HCT116 (cell line): ENCODE results near the gene LOXL1. TPM values are rescaled to one million over a fixed set of nuclear protein-coding genes. Genes with fewer than 3 reads are reported as not detected.
A peak's percentile ranks its signal among the peaks of the same experiment; 100 is the strongest.

ENCODE experiments used
- ATAC-seq: fragments of 200-7000 bp; cut with Tn5 transposase; 2 replicates; pipeline ENCODE4 v1.9.1; 2020; ENCODE audit warnings: mild to moderate bottlenecking, moderate library complexity
- BruUV-seq: library from RNA; stranded (reverse); fragments of 400-500 nt; replicated peaks from 2 replicates; lab custom pipeline; 2021; lab: Mats Ljungman, UMichigan
- CTCF ChIA-PET: fragments of 300-600 bp; sonication (Branson Sonifier 250); formaldehyde crosslinking; loops from one replicate; lab custom pipeline; 2021; ENCODE audit warnings: antibody characterized with exemption; lab: Charles Lee
- POLR2A ChIA-PET: fragments of 300-600, 350-600 bp; sonication (Branson Sonifier 250); formaldehyde crosslinking; loops from one replicate; lab custom pipeline; 2021; ENCODE audit warnings: antibody characterized with exemption; lab: Charles Lee
- RAD21 ChIA-PET, 2 experiments: fragments of 300-600 bp; sonication (Branson Sonifier 250); formaldehyde crosslinking; loops; one replicate each; lab custom pipeline; 2023; ENCODE audit warnings: low total read pairs in 2 of 2; ENCODE audit not compliant: uncharacterized antibody in 2 of 2, unreplicated experiment in 2 of 2, low non-redundant PET in 1 of 2; lab: Charles Lee
- DNase-seq: peaks from one replicate; pipeline ENCODE4 v3.0.0-alpha.2; 2010; ENCODE audit warnings: low read depth, low spot score
- H2AFZ ChIP-seq: fragments of 200-600 bp; shearing (Covaris generic), sonication (generic); 2 replicates; pipeline ENCODE4 v1.6.1; 2017; ENCODE audit warnings: low read depth, mixed run types, mixed read lengths, antibody characterized with exemption, low read length; ENCODE audit not compliant: poor library complexity, severe bottlenecking
- H3K27ac ChIP-seq: 2 replicates; pipeline ENCODE4 v1.5.1; 2012; ENCODE audit warnings: low read depth, low read length
- H3K27me3 ChIP-seq: fragments of 200-600 bp; sonication (generic); 2 replicates; pipeline ENCODE4 v1.6.1; 2016; ENCODE audit warnings: mixed run types, low read length, mixed read lengths; ENCODE audit not compliant: insufficient read depth
- H3K36me3 ChIP-seq, 2 experiments: fragments of 200-500 bp in 1 of 2; fragments of 200-600 bp in 1 of 2; sonication (Bioruptor generic) in 1 of 2; sonication (generic) in 1 of 2; 2 replicates each; pipeline versions ENCODE4 v1.5.1 to v1.6.1; 2014 to 2016; ENCODE audit warnings: low read length in 2 of 2, inconsistent platforms in 1 of 2, mixed read lengths in 1 of 2, mixed run types in 1 of 2; ENCODE audit not compliant: insufficient read depth in 2 of 2, control insufficient read depth in 1 of 2
- H3K4me1 ChIP-seq, 2 experiments: fragments of 200-600 bp in 1 of 2; sonication (generic) in 1 of 2; 2 replicates each; pipeline versions ENCODE4 v1.5.1 to v1.6.1; 2012 to 2017; ENCODE audit warnings: low read length in 2 of 2, inconsistent platforms in 1 of 2, mild to moderate bottlenecking in 1 of 2, mixed read lengths in 1 of 2, mixed run types in 1 of 2, moderate library complexity in 1 of 2; ENCODE audit not compliant: insufficient read depth in 2 of 2, control insufficient read depth in 1 of 2
- H3K4me2 ChIP-seq: fragments of 200-600 bp; sonication (generic); 2 replicates; pipeline ENCODE4 v1.6.1; 2017; ENCODE audit warnings: mixed run types, low read length, mixed read lengths
- H3K4me3 ChIP-seq, 2 experiments: fragments of 200-600 bp in 1 of 2; sonication (generic) in 1 of 2; replicated peaks in 1 of 2; 2 replicates each; pipeline ENCODE4 v1.5.1; 2011 to 2016; ENCODE audit warnings: low read length in 2 of 2, control low read depth in 1 of 2, low read depth in 1 of 2, mild to moderate bottlenecking in 1 of 2, mixed read lengths in 1 of 2, mixed run types in 1 of 2
- H3K79me2 ChIP-seq: fragments of 200-600 bp; sonication (generic); 2 replicates; pipeline ENCODE4 v1.6.1; 2017; ENCODE audit warnings: mild to moderate bottlenecking, mixed run types, low read length, moderate library complexity, mixed read lengths; ENCODE audit not compliant: insufficient read depth
- H3K9ac ChIP-seq: fragments of 200-600 bp; sonication (generic); 2 replicates; pipeline ENCODE4 v1.6.1; 2016; ENCODE audit warnings: low read length, mixed read lengths
- H3K9me2 ChIP-seq: fragments of 200-600 bp; sonication (generic), shearing (Covaris generic); 2 replicates; pipeline ENCODE4 v1.6.1; 2017; ENCODE audit warnings: mixed run types, mild to moderate bottlenecking, moderate library complexity; ENCODE audit not compliant: insufficient read depth
- H3K9me3 ChIP-seq, 2 experiments: fragments of 200-500 bp in 1 of 2; fragments of 200-600 bp in 1 of 2; sonication (Bioruptor generic) in 1 of 2; sonication (generic) in 1 of 2; 2 replicates each; pipeline ENCODE4 v1.6.1; 2014 to 2017; ENCODE audit warnings: low read length in 2 of 2, mixed read lengths in 2 of 2, inconsistent platforms in 1 of 2, low read depth in 1 of 2, mild to moderate bottlenecking in 1 of 2, mixed run types in 1 of 2, moderate library complexity in 1 of 2; ENCODE audit not compliant: control insufficient read depth in 1 of 2, insufficient read depth in 1 of 2
- H4K20me1 ChIP-seq: fragments of 200-600 bp; sonication (generic), shearing (Covaris generic); 2 replicates; pipeline ENCODE4 v1.6.1; 2017; ENCODE audit warnings: mixed run types, mild to moderate bottlenecking, moderate library complexity; ENCODE audit not compliant: insufficient read depth
- CBX3 ChIP-seq: IDR thresholded peaks from 2 replicates; pipeline ENCODE4 v1.6.1; 2012; ENCODE audit warnings: low read depth
- CEBPB ChIP-seq: IDR thresholded peaks from 2 replicates; pipeline ENCODE4 v1.6.1; 2012; ENCODE audit warnings: low read depth
- CTCF ChIP-seq, 3 experiments: fragments of 200-600 bp in 1 of 3; sonication (generic) in 1 of 3; IDR thresholded peaks in 2 of 3; conservative IDR thresholded peaks in 1 of 3; 2 replicates each; pipeline ENCODE4 v1.5.1; 2012 to 2017; ENCODE audit warnings: low read depth in 2 of 3, low read length in 2 of 3, antibody characterized with exemption in 1 of 3, borderline replicate concordance in 1 of 3, control low read depth in 1 of 3, mild to moderate bottlenecking in 1 of 3, mixed read lengths in 1 of 3, mixed run types in 1 of 3, moderate library complexity in 1 of 3; ENCODE audit not compliant: insufficient read depth in 1 of 3
- EGR1 ChIP-seq: IDR thresholded peaks from 2 replicates; pipeline ENCODE4 v1.6.1; 2012; ENCODE audit warnings: low read depth
- ELF1 ChIP-seq: IDR thresholded peaks from 2 replicates; pipeline ENCODE4 v1.6.1; 2012; ENCODE audit warnings: low read depth, borderline replicate concordance
- EZH2 ChIP-seq: fragments of 200-600 bp; sonication (generic); IDR thresholded peaks from 2 replicates; pipeline ENCODE4 v1.6.1; 2017; ENCODE audit warnings: antibody characterized with exemption, mixed run types
- EZH2phosphoT487 ChIP-seq: fragments of 200-600 bp; IDR thresholded peaks from 2 replicates; pipeline ENCODE4 v1.6.1; 2018; ENCODE audit warnings: antibody characterized with exemption, borderline replicate concordance
- FOSL1 ChIP-seq: IDR thresholded peaks from 2 replicates; pipeline ENCODE4 v1.6.1; 2012; ENCODE audit warnings: low read depth
- JUND ChIP-seq: IDR thresholded peaks from 2 replicates; pipeline ENCODE4 v1.6.1; 2012
- POLR2A ChIP-seq: IDR thresholded peaks from 2 replicates; pipeline ENCODE4 v1.7.0; 2011; ENCODE audit warnings: borderline replicate concordance; ENCODE audit not compliant: insufficient read depth, insufficient read length; ENCODE audit errors: extremely low read depth
- POLR2AphosphoS5 ChIP-seq: IDR thresholded peaks from 2 replicates; pipeline ENCODE4 v1.6.1; 2011; ENCODE audit warnings: mild to moderate bottlenecking, low read depth, low read length, moderate library complexity
- RAD21 ChIP-seq: IDR thresholded peaks from 2 replicates; pipeline ENCODE4 v1.6.1; 2012; ENCODE audit warnings: low read depth, mild to moderate bottlenecking
- SIN3A ChIP-seq: IDR thresholded peaks from 2 replicates; pipeline ENCODE4 v1.6.1; 2012; ENCODE audit warnings: low read depth
- SP1 ChIP-seq: IDR thresholded peaks from 2 replicates; pipeline ENCODE4 v1.6.1; 2012; ENCODE audit warnings: low read depth
- TCF7L2 ChIP-seq: IDR thresholded peaks from 2 replicates; pipeline ENCODE4 v1.7.0; 2011; ENCODE audit warnings: borderline replicate concordance, inconsistent platforms; ENCODE audit not compliant: insufficient read depth, insufficient read length; ENCODE audit errors: extremely low read depth
- YY1 ChIP-seq: IDR thresholded peaks from 2 replicates; pipeline ENCODE4 v1.6.1; 2011; ENCODE audit warnings: low read length, low read depth, moderate library complexity, mild to moderate bottlenecking; ENCODE audit not compliant: insufficient replicate concordance; ENCODE audit errors: extremely low read depth
- ZFX ChIP-seq: fragments of 450-650 bp; IDR thresholded peaks from 2 replicates; pipeline ENCODE4 v1.6.1; 2017
- ZNF274 ChIP-seq: fragments of 200-500 bp; sonication (Bioruptor generic); IDR thresholded peaks from 2 replicates; pipeline ENCODE4 v1.6.1; 2014; ENCODE audit warnings: mild to moderate bottlenecking, low read depth, low read length, inconsistent platforms
- intact Hi-C: fragments of 100-400 bp; cut with micrococcal nuclease; formaldehyde crosslinking; loops from 2 replicates; pipeline ENCODE4 v1.10.0; 2022
- total RNA-seq: library from RNA; stranded (reverse); gene quantifications from one replicate; pipeline ENCODE4 v1.2.1, GENCODE V29; 2021; ENCODE audit not compliant: unreplicated experiment
- TF ChIP-seq, protein P1 (sequence below): IDR thresholded peaks from 2 replicates; pipeline ENCODE4 v1.6.1; 2012; ENCODE audit warnings: low read depth
- TF ChIP-seq, protein P2 (sequence below): IDR thresholded peaks from 2 replicates; pipeline ENCODE4 v1.6.1; 2011; ENCODE audit warnings: mild to moderate bottlenecking, low read length, moderate library complexity; ENCODE audit not compliant: insufficient replicate concordance; ENCODE audit errors: extremely low read depth
- TF ChIP-seq, protein P3 (sequence below): IDR thresholded peaks from 2 replicates; pipeline ENCODE4 v1.6.1; 2012

LOXL1 gene
- total RNA-seq, 1 experiment from 2014 or later = 14.9 TPM

DNA sequence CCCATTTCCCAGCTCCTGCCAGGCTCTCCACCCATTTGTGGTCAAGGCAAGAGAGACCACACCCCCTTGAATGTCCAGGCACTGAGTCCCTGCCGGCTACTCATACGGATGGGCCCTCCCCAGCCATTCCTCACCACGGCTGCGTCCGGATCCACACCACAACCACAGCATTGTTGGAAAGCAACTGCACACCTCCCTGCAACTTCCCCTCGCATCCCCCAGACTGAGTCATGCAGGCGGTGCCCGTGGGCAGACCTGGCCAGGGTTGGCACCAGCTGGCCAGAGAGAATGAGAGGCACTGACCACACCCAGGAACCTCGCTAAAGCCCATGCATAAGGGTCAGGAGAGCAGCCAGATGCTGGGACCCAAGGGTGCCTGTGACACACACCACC is 30.5 kb downstream of the LOXL1 start:
- H3K9ac ChIP-seq = peak overlapping the region; percentile 26; the same call in 1 of the 2 replicates
- peak overlapping the region; percentile 84 for H2AFZ ChIP-seq
- no peaks in the 10 kb centered on the region for H3K79me2 ChIP-seq
- DNase-seq = peak; percentile 79
- H3K9me3 ChIP-seq = no peaks in the 10 kb centered on the region
- H3K4me3 ChIP-seq = peak overlapping the region; percentile 31 to 47
- H3K27ac ChIP-seq = peak overlapping the region; percentile 2; the same call in 1 of the 2 replicates
- H3K4me2 ChIP-seq = peak overlapping the region; percentile 82
- H4K20me1 ChIP-seq = no peaks in the 10 kb centered on the region
- POLR2A ChIA-PET = interaction anchor here (1.0 kb wide), 1 partner anchor 27 kb away, joined by 5 read pairs; no protein-coding TSS in a partner anchor
- ATAC-seq = peak; percentile 81
- CTCF ChIA-PET = interaction anchor here (0.8 to 2.2 kb wide), 5 partner anchors 9 to 38 kb away, joined by 3 to 13 read pairs (median 4); partner anchors contain the start of gene PML
- no peaks in the 10 kb centered on the region for H3K36me3 ChIP-seq
- no peaks in the 10 kb centered on the region for H3K9me2 ChIP-seq
- intact Hi-C loops = no loop called here
- H3K4me1 ChIP-seq = peaks cover 16 to 30% of the 10 kb centered on the region in 2 experiments
- RAD21 ChIA-PET = interaction anchor here in 1 of 2 experiments (0.6 kb wide), 1 partner anchor 16 kb away, joined by 4 read pairs; no protein-coding TSS in a partner anchor
- BruUV-seq = no TSS peak
- H3K27me3 ChIP-seq = no peaks in the 10 kb centered on the region
- no peak for TF ChIP-seq ZNF274
- TF ChIP-seq POLR2A = no peak
- TF ChIP-seq SP1 = peak; percentile 92
- peak; percentile 60; the same call in 1 of the 2 replicates for TF ChIP-seq POLR2AphosphoS5
- no peak for TF ChIP-seq RAD21
- no peak for TF ChIP-seq CEBPB
- TF ChIP-seq ELF1 = no peak
- no peak for TF ChIP-seq EZH2phosphoT487
- no peak for TF ChIP-seq SIN3A
- TF ChIP-seq EZH2 = no peak
- TF ChIP-seq CBX3 = no peak; the same call in 1 of the 2 replicates
- TF ChIP-seq CTCF (IDR thresholded peaks at IDR 0.05 in 2 of 3, conservative IDR thresholded peaks at IDR 0.05 in 1 of 3; ENCODE audit: borderline replicate concordance in 1 of 3, insufficient read depth in 1 of 3, low read depth in 2 of 3, low read length in 2 of 3) = no peak
- TF ChIP-seq, protein P1, sequence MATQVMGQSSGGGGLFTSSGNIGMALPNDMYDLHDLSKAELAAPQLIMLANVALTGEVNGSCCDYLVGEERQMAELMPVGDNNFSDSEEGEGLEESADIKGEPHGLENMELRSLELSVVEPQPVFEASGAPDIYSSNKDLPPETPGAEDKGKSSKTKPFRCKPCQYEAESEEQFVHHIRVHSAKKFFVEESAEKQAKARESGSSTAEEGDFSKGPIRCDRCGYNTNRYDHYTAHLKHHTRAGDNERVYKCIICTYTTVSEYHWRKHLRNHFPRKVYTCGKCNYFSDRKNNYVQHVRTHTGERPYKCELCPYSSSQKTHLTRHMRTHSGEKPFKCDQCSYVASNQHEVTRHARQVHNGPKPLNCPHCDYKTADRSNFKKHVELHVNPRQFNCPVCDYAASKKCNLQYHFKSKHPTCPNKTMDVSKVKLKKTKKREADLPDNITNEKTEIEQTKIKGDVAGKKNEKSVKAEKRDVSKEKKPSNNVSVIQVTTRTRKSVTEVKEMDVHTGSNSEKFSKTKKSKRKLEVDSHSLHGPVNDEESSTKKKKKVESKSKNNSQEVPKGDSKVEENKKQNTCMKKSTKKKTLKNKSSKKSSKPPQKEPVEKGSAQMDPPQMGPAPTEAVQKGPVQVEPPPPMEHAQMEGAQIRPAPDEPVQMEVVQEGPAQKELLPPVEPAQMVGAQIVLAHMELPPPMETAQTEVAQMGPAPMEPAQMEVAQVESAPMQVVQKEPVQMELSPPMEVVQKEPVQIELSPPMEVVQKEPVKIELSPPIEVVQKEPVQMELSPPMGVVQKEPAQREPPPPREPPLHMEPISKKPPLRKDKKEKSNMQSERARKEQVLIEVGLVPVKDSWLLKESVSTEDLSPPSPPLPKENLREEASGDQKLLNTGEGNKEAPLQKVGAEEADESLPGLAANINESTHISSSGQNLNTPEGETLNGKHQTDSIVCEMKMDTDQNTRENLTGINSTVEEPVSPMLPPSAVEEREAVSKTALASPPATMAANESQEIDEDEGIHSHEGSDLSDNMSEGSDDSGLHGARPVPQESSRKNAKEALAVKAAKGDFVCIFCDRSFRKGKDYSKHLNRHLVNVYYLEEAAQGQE = no peak
- TF ChIP-seq, protein P2, sequence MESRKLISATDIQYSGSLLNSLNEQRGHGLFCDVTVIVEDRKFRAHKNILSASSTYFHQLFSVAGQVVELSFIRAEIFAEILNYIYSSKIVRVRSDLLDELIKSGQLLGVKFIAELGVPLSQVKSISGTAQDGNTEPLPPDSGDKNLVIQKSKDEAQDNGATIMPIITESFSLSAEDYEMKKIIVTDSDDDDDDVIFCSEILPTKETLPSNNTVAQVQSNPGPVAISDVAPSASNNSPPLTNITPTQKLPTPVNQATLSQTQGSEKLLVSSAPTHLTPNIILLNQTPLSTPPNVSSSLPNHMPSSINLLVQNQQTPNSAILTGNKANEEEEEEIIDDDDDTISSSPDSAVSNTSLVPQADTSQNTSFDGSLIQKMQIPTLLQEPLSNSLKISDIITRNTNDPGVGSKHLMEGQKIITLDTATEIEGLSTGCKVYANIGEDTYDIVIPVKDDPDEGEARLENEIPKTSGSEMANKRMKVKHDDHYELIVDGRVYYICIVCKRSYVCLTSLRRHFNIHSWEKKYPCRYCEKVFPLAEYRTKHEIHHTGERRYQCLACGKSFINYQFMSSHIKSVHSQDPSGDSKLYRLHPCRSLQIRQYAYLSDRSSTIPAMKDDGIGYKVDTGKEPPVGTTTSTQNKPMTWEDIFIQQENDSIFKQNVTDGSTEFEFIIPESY = no peak
- TF ChIP-seq, protein P3, sequence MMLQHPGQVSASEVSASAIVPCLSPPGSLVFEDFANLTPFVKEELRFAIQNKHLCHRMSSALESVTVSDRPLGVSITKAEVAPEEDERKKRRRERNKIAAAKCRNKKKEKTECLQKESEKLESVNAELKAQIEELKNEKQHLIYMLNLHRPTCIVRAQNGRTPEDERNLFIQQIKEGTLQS = no peak
- TF ChIP-seq FOSL1 = no peak; the same call in none of the 2 replicates
- TF ChIP-seq YY1 = no peak
- TF ChIP-seq JUND = peak; percentile 89
- peak; percentile 69; the same call in 1 of the 2 replicates for TF ChIP-seq EGR1
- no peak for TF ChIP-seq TCF7L2
- no peak for TF ChIP-seq ZFX
